HG02610 (cell line): ENCODE data around the gene ERCC2.

Experiments used
- ATAC-seq: cut with Tn5 transposase; IDR thresholded peaks from one replicate; pipeline ENCODE4 v1.9.1; 2021; ENCODE audit warnings: mild to moderate bottlenecking, moderate library complexity; ENCODE audit not compliant: unreplicated experiment

The ERCC2 gene

GRCh38 chr19:45402298-45403061 lies 32.1 kb upstream of the ERCC2 start:
- no peak for ATAC-seq

GRCh38 chr19:45401815-45402214 lies 31.4 kb upstream of the ERCC2 start:
- no peak for ATAC-seq

GRCh38 chr19:45400192-45400591 lies 29.8 kb upstream of the ERCC2 start:
- ATAC-seq = no peak

- ATAC-seq = no peak
These were observed 25.6 kb upstream of the ERCC2 start for GRCh38 chr19:45395821-45396617.

GRCh38 chr19:45391871-45392665 lies 21.7 kb upstream of the ERCC2 start:
- ATAC-seq = no peak

- ATAC-seq = no peak
These were observed 21.0 kb upstream of the ERCC2 start for GRCh38 chr19:45391346-45391745.

GRCh38 chr19:45385392-45386221 lies 15.2 kb upstream of the ERCC2 start:
- no peak for ATAC-seq

- ATAC-seq = no peak
These were observed 12.1 kb upstream of the ERCC2 start for GRCh38 chr19:45382426-45382825.

- no peak for ATAC-seq
These were observed 9.7 kb upstream of the ERCC2 start for GRCh38 chr19:45380107-45380506.

- no peak for ATAC-seq
These were observed 5.8 kb upstream of the ERCC2 start for GRCh38 chr19:45376045-45376724.

GRCh38 chr19:45368737-45369340 lies 1.5 kb downstream of the ERCC2 start:
- no peak for ATAC-seq

- ATAC-seq = no peak
These were observed 2.2 kb downstream of the ERCC2 start for GRCh38 chr19:45368127-45368526.

GRCh38 chr19:45364696-45365095 lies 5.7 kb downstream of the ERCC2 start:
- ATAC-seq = no peak

- ATAC-seq = no peak
These were observed 6.4 kb downstream of the ERCC2 start for GRCh38 chr19:45363861-45364459.

- no peak for ATAC-seq
These were observed 8.1 kb downstream of the ERCC2 start for GRCh38 chr19:45362291-45362690.

- ATAC-seq = no peak
These were observed 8.8 kb downstream of the ERCC2 start for GRCh38 chr19:45361608-45362007.

GRCh38 chr19:45358213-45358792 lies 12.1 kb downstream of the ERCC2 start:
- ATAC-seq = no peak

- no peak for ATAC-seq
These were observed 13.0 kb downstream of the ERCC2 start for GRCh38 chr19:45357445-45357783.
